HG03095 (cell line): ENCODE data around the gene COG7.
"Not testable (repeated sequence)": the region's sequence is repeated elsewhere in the genome, so short reads cannot be mapped to it uniquely, and the experiment has no call there.

Experiments
- ATAC-seq: cut with Tn5 transposase; IDR thresholded peaks from one replicate; pipeline ENCODE4 v1.9.1; 2021; ENCODE audit warnings: moderate library complexity; ENCODE audit not compliant: unreplicated experiment

Gene COG7

GRCh38 chr16:23414731-23415130, 38.3 kb downstream of the COG7 start:
- no peak for ATAC-seq

- ATAC-seq: no peak
These were observed 42.8 kb downstream of the COG7 start for GRCh38 chr16:23410176-23410575.

- ATAC-seq: no peak
These were observed 43.5 kb downstream of the COG7 start for GRCh38 chr16:23409522-23409921.

- no peak for ATAC-seq
These were observed 44.1 kb downstream of the COG7 start for GRCh38 chr16:23408823-23409298.

GRCh38 chr16:23408242-23408822, 44.7 kb downstream of the COG7 start:
- ATAC-seq: no peak

- ATAC-seq: no peak
These were observed 45.4 kb downstream of the COG7 start for GRCh38 chr16:23407436-23408127.

GRCh38 chr16:23406546-23407240, 46.3 kb downstream of the COG7 start:
- no peak for ATAC-seq

- ATAC-seq: no peak
These were observed 47.0 kb downstream of the COG7 start for GRCh38 chr16:23406024-23406423.

- no peak for ATAC-seq
These were observed 49.4 kb downstream of the COG7 start for GRCh38 chr16:23403547-23403946.

GRCh38 chr16:23402100-23402499, 50.9 kb downstream of the COG7 start:
- no peak for ATAC-seq

- ATAC-seq: no peak
These were observed 51.9 kb downstream of the COG7 start for GRCh38 chr16:23401139-23401538.

GRCh38 chr16:23400447-23400846, 52.5 kb downstream of the COG7 start:
- ATAC-seq: not testable (repeated sequence)

- no peak for ATAC-seq
These were observed 53.8 kb downstream of the COG7 start for GRCh38 chr16:23398987-23399805.

GRCh38 chr16:23397464-23397863, 55.5 kb downstream of the COG7 start:
- ATAC-seq: no peak

- ATAC-seq: no peak
These were observed 57.3 kb downstream of the COG7 start for GRCh38 chr16:23395732-23396131.

- no peak for ATAC-seq
These were observed 58.7 kb downstream of the COG7 start for GRCh38 chr16:23394141-23394831.

GRCh38 chr16:23392223-23392600, 60.8 kb downstream of the COG7 start:
- no peak for ATAC-seq

GRCh38 chr16:23391381-23392222, 61.4 kb downstream of the COG7 start:
- ATAC-seq: no peak

GRCh38 chr16:23389936-23390335, 63.1 kb downstream of the COG7 start:
- not testable (repeated sequence) for ATAC-seq

GRCh38 chr16:23389201-23389600, 63.8 kb downstream of the COG7 start:
- no peak for ATAC-seq
